HCT116 (cell line): ENCODE data around the gene ETNK2.
A peak's percentile ranks its signal among the peaks of the same experiment; 100 is the strongest.

Experiments
- EGR1 ChIP-seq: IDR thresholded peaks from 2 replicates; pipeline ENCODE4 v1.6.1; 2012; ENCODE audit warnings: low read depth
- ELF1 ChIP-seq: IDR thresholded peaks from 2 replicates; pipeline ENCODE4 v1.6.1; 2012; ENCODE audit warnings: low read depth, borderline replicate concordance
- EZH2 ChIP-seq: fragments of 200-600 bp; sonication (generic); IDR thresholded peaks from 2 replicates; pipeline ENCODE4 v1.6.1; 2017; ENCODE audit warnings: antibody characterized with exemption, mixed run types
- EZH2phosphoT487 ChIP-seq: fragments of 200-600 bp; IDR thresholded peaks from 2 replicates; pipeline ENCODE4 v1.6.1; 2018; ENCODE audit warnings: antibody characterized with exemption, borderline replicate concordance
- JUND ChIP-seq: IDR thresholded peaks from 2 replicates; pipeline ENCODE4 v1.6.1; 2012
- POLR2A ChIP-seq: IDR thresholded peaks from 2 replicates; pipeline ENCODE4 v1.7.0; 2011; ENCODE audit warnings: borderline replicate concordance; ENCODE audit not compliant: insufficient read depth, insufficient read length; ENCODE audit errors: extremely low read depth
- SP1 ChIP-seq: IDR thresholded peaks from 2 replicates; pipeline ENCODE4 v1.6.1; 2012; ENCODE audit warnings: low read depth
- YY1 ChIP-seq: IDR thresholded peaks from 2 replicates; pipeline ENCODE4 v1.6.1; 2011; ENCODE audit warnings: low read length, low read depth, moderate library complexity, mild to moderate bottlenecking; ENCODE audit not compliant: insufficient replicate concordance; ENCODE audit errors: extremely low read depth
- ZFX ChIP-seq: fragments of 450-650 bp; IDR thresholded peaks from 2 replicates; pipeline ENCODE4 v1.6.1; 2017
- TF ChIP-seq, protein P1 (sequence below), 3 experiments: fragments of 200-600 bp in 1 of 3; sonication (generic) in 1 of 3; IDR thresholded peaks in 2 of 3; conservative IDR thresholded peaks in 1 of 3; 2 replicates each; pipeline ENCODE4 v1.5.1; 2012 to 2017; ENCODE audit warnings: low read depth in 2 of 3, low read length in 2 of 3, antibody characterized with exemption in 1 of 3, borderline replicate concordance in 1 of 3, control low read depth in 1 of 3, mild to moderate bottlenecking in 1 of 3, mixed read lengths in 1 of 3, mixed run types in 1 of 3, moderate library complexity in 1 of 3; ENCODE audit not compliant: insufficient read depth in 1 of 3
- TF ChIP-seq, protein P2 (sequence below): IDR thresholded peaks from 2 replicates; pipeline ENCODE4 v1.6.1; 2012
- TF ChIP-seq, protein P3 (sequence below): IDR thresholded peaks from 2 replicates; pipeline ENCODE4 v1.6.1; 2012; ENCODE audit warnings: low read depth
- TF ChIP-seq, protein P4 (sequence below): IDR thresholded peaks from 2 replicates; pipeline ENCODE4 v1.6.1; 2011; ENCODE audit warnings: mild to moderate bottlenecking, low read length, moderate library complexity; ENCODE audit not compliant: insufficient replicate concordance; ENCODE audit errors: extremely low read depth

DNA sequence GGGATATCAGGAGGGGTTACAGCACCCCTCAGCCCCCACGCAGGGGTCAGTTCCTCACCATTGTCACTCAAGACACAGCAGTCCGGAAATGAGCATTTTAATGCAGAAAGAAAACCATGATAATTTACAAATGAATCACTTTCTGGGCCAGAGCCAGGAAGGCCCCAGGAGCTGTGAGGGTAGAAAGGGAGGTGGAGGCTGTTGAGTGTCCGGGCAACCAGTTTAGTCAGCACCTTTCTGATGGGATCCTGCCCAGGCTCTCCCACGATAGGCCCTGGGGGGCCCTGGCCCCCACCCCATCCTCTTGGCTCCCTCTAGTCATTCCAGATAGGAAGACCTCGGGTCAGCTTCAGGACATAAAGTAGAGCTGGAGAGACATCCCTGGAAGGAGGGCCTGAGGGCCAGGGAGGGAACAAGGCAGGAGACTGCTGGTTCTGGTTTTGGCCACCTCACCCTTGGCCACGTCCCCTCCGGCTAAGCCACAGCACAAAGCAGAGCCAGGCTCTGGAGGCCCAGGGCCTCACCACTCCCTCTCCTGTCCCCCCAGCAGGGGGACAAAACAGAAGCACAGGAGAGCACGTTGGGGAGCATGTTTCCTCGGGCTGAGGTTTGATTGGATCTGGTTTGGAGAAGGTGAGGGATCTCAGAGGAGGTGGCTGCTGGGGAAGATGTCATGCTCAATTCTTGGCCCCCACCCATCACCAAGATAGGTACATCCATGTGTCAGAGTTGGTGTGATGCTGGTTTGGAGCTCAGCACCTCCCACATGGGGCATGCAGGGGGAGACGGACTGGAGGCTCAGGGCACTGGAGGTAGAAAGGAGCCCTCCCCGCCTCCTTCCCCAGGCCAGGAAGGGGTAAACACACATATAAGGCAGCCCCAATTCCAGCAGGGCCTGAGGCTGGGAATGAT, 20.6 kb downstream of the ETNK2 start:
- TF ChIP-seq EZH2, result no peak
- TF ChIP-seq, protein P1, sequence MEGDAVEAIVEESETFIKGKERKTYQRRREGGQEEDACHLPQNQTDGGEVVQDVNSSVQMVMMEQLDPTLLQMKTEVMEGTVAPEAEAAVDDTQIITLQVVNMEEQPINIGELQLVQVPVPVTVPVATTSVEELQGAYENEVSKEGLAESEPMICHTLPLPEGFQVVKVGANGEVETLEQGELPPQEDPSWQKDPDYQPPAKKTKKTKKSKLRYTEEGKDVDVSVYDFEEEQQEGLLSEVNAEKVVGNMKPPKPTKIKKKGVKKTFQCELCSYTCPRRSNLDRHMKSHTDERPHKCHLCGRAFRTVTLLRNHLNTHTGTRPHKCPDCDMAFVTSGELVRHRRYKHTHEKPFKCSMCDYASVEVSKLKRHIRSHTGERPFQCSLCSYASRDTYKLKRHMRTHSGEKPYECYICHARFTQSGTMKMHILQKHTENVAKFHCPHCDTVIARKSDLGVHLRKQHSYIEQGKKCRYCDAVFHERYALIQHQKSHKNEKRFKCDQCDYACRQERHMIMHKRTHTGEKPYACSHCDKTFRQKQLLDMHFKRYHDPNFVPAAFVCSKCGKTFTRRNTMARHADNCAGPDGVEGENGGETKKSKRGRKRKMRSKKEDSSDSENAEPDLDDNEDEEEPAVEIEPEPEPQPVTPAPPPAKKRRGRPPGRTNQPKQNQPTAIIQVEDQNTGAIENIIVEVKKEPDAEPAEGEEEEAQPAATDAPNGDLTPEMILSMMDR (IDR thresholded peaks at IDR 0.05 in 2 of 3, conservative IDR thresholded peaks at IDR 0.05 in 1 of 3; ENCODE audit: borderline replicate concordance in 1 of 3, insufficient read depth in 1 of 3, low read depth in 2 of 3, low read length in 2 of 3), result peak in 2 of 3 experiments; percentile 20 to 24; a peak in 1 of 6 replicates
- TF ChIP-seq, protein P2, sequence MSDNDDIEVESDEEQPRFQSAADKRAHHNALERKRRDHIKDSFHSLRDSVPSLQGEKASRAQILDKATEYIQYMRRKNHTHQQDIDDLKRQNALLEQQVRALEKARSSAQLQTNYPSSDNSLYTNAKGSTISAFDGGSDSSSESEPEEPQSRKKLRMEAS, result no peak
- no peak for TF ChIP-seq SP1
- no peak for TF ChIP-seq EZH2phosphoT487
- no peak for TF ChIP-seq POLR2A
- no peak for TF ChIP-seq EGR1
- TF ChIP-seq JUND, result peak; percentile 64; the same call in 1 of the 2 replicates
- TF ChIP-seq ELF1, result no peak
- no peak for TF ChIP-seq ZFX
- TF ChIP-seq, protein P3, sequence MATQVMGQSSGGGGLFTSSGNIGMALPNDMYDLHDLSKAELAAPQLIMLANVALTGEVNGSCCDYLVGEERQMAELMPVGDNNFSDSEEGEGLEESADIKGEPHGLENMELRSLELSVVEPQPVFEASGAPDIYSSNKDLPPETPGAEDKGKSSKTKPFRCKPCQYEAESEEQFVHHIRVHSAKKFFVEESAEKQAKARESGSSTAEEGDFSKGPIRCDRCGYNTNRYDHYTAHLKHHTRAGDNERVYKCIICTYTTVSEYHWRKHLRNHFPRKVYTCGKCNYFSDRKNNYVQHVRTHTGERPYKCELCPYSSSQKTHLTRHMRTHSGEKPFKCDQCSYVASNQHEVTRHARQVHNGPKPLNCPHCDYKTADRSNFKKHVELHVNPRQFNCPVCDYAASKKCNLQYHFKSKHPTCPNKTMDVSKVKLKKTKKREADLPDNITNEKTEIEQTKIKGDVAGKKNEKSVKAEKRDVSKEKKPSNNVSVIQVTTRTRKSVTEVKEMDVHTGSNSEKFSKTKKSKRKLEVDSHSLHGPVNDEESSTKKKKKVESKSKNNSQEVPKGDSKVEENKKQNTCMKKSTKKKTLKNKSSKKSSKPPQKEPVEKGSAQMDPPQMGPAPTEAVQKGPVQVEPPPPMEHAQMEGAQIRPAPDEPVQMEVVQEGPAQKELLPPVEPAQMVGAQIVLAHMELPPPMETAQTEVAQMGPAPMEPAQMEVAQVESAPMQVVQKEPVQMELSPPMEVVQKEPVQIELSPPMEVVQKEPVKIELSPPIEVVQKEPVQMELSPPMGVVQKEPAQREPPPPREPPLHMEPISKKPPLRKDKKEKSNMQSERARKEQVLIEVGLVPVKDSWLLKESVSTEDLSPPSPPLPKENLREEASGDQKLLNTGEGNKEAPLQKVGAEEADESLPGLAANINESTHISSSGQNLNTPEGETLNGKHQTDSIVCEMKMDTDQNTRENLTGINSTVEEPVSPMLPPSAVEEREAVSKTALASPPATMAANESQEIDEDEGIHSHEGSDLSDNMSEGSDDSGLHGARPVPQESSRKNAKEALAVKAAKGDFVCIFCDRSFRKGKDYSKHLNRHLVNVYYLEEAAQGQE, result no peak
- TF ChIP-seq, protein P4, sequence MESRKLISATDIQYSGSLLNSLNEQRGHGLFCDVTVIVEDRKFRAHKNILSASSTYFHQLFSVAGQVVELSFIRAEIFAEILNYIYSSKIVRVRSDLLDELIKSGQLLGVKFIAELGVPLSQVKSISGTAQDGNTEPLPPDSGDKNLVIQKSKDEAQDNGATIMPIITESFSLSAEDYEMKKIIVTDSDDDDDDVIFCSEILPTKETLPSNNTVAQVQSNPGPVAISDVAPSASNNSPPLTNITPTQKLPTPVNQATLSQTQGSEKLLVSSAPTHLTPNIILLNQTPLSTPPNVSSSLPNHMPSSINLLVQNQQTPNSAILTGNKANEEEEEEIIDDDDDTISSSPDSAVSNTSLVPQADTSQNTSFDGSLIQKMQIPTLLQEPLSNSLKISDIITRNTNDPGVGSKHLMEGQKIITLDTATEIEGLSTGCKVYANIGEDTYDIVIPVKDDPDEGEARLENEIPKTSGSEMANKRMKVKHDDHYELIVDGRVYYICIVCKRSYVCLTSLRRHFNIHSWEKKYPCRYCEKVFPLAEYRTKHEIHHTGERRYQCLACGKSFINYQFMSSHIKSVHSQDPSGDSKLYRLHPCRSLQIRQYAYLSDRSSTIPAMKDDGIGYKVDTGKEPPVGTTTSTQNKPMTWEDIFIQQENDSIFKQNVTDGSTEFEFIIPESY, result no peak
- TF ChIP-seq YY1, result no peak
